Activated B cell treated with CpG ODN at 0.5 μM for 24 hours (primary cell): ENCODE data around the gene TMA7. TPM values are rescaled to one million over a fixed set of nuclear protein-coding genes. Genes with fewer than 3 reads are reported as not detected.

Experiments
- ATAC-seq: fragments of 200-7000 bp; cut with Tn5 transposase; one replicate; pipeline ENCODE4 v1.10.0; 2021; ENCODE audit warnings: low read depth, mild to moderate bottlenecking, moderate library complexity
- CTCF ChIA-PET: fragments of 350-600 bp; sonication (Branson Sonifier 250); formaldehyde crosslinking; loops from one replicate; lab custom pipeline; 2021; ENCODE audit warnings: antibody characterized with exemption; lab: Charles Lee
- POLR2A ChIA-PET: fragments of 350-600 bp; sonication (Branson Sonifier 250); formaldehyde crosslinking; loops from one replicate; lab custom pipeline; 2021; ENCODE audit warnings: antibody characterized with exemption; lab: Charles Lee
- DNase-seq: peaks from one replicate; pipeline ENCODE4 v3.0.0; 2022
- H3K27ac Mint-ChIP-seq: one replicate; pipeline ENCODE4 v1.8.0; 2020; ENCODE audit warnings: mixed read lengths
- H3K27me3 Mint-ChIP-seq: one replicate; pipeline ENCODE4 v1.8.0; 2021; ENCODE audit warnings: mixed read lengths
- H3K36me3 Mint-ChIP-seq: one replicate; pipeline ENCODE4 v1.8.0; 2021; ENCODE audit warnings: low read depth, mixed read lengths
- H3K4me1 Mint-ChIP-seq: one replicate; pipeline ENCODE4 v1.8.0; 2021; ENCODE audit warnings: mixed read lengths
- H3K4me3 Mint-ChIP-seq: one replicate; pipeline ENCODE4 v1.8.0; 2020; ENCODE audit warnings: mild to moderate bottlenecking, mixed read lengths
- H3K9me3 Mint-ChIP-seq: one replicate; pipeline ENCODE4 v1.8.0; 2020; ENCODE audit warnings: mixed read lengths
- CTCF ChIP-seq: fragments of 200-600 bp; IDR thresholded peaks from one replicate; pipeline ENCODE4 v1.8.0; 2022; ENCODE audit warnings: antibody characterized with exemption, mild to moderate bottlenecking
- intact Hi-C: fragments of 100-400 bp; cut with micrococcal nuclease; formaldehyde crosslinking; loops from one replicate; pipeline ENCODE4 v1.15.1; 2024
- total RNA-seq: library from RNA; stranded (reverse); gene quantifications from 2 replicates; pipeline ENCODE4 v1.2.3, GENCODE V29; 2022

Gene TMA7
- total RNA-seq, 1 donor from 2014 or later: 216 TPM

GRCh38 chr3:48402907-48403306, 37.1 kb upstream of the TMA7 start:
- Mint-ChIP-seq H3K9me3 (no peaks in the 10 kb centered on the region), H3K27me3 (no peaks in the 10 kb centered on the region), H3K4me3 (no peak overlapping the region), H3K27ac (no peak overlapping the region), H3K36me3 (no peaks in the 10 kb centered on the region), H3K4me1 (no peaks in the 10 kb centered on the region)
- TF ChIP-seq CTCF: no peak
- CTCF ChIA-PET: interaction anchor here (0.8 to 4.2 kb wide), 2 partner anchors 33 to 146 kb away, joined by 4 to 206 read pairs; partner anchors contain the start of genes CCDC51, PLXNB1 and TMA7
- no peak for ATAC-seq
- intact Hi-C loops: loop anchor here (5.0 kb wide), 1 partner anchor 339 kb away; no protein-coding TSS in a partner anchor
- POLR2A ChIA-PET: no interaction called here
- peak; percentile 5 for DNase-seq

GRCh38 chr3:48403533-48404439, 36.3 kb upstream of the TMA7 start:
- CTCF ChIA-PET: no interaction called here
- TF ChIP-seq CTCF: no peak
- Mint-ChIP-seq H3K36me3 (no peaks in the 10 kb centered on the region), H3K27me3 (no peaks in the 10 kb centered on the region), H3K9me3 (no peaks in the 10 kb centered on the region), H3K27ac (no peak overlapping the region), H3K4me3 (no peak overlapping the region), H3K4me1 (no peaks in the 10 kb centered on the region)
- intact Hi-C loops: loop anchor here (5.0 kb wide), 1 partner anchor 339 kb away; no protein-coding TSS in a partner anchor
- DNase-seq (no peak), ATAC-seq (no peak)
- POLR2A ChIA-PET: interaction anchor here (0.6 kb wide), 1 partner anchor 54 kb away, joined by 3 read pairs; no protein-coding TSS in a partner anchor

GRCh38 chr3:48404440-48405342, 35.4 kb upstream of the TMA7 start:
- ATAC-seq: no peak
- no peaks in the 10 kb centered on the region for H3K36me3 Mint-ChIP-seq
- H3K4me3 Mint-ChIP-seq: no peak overlapping the region
- H3K9me3 Mint-ChIP-seq: no peaks in the 10 kb centered on the region
- no peak overlapping the region for H3K27ac Mint-ChIP-seq
- TF ChIP-seq CTCF: no peak
- ChIA-PET CTCF (interaction anchor here (1.0 kb wide), 1 partner anchor 31 kb away, joined by 3 read pairs; no protein-coding TSS in a partner anchor), POLR2A (interaction anchor here (0.6 kb wide), 1 partner anchor 53 kb away, joined by 3 read pairs; no protein-coding TSS in a partner anchor)
- no peaks in the 10 kb centered on the region for H3K27me3 Mint-ChIP-seq
- intact Hi-C loops: loop anchor here (5.0 kb wide), 1 partner anchor 338 kb away; no protein-coding TSS in a partner anchor
- DNase-seq: no peak
- H3K4me1 Mint-ChIP-seq: no peaks in the 10 kb centered on the region

GRCh38 chr3:48405343-48405881, 34.6 kb upstream of the TMA7 start:
- no peaks in the 10 kb centered on the region for H3K4me1 Mint-ChIP-seq
- intact Hi-C loops: no loop called here
- H3K9me3 Mint-ChIP-seq: no peaks in the 10 kb centered on the region
- no peaks in the 10 kb centered on the region for H3K36me3 Mint-ChIP-seq
- H3K27ac Mint-ChIP-seq: no peak overlapping the region
- POLR2A ChIA-PET: no interaction called here
- no peak overlapping the region for H3K4me3 Mint-ChIP-seq
- TF ChIP-seq CTCF: no peak
- ATAC-seq: no peak
- peak; percentile 9 for DNase-seq
- H3K27me3 Mint-ChIP-seq: no peaks in the 10 kb centered on the region
- CTCF ChIA-PET: interaction anchor here (1.0 kb wide), 1 partner anchor 30 kb away, joined by 3 read pairs; no protein-coding TSS in a partner anchor
